ENCODE measurements around the gene KCNIP1. TPM values are rescaled to one million over a fixed set of nuclear protein-coding genes. Genes with fewer than 3 reads are reported as not detected.

Gene KCNIP1
- total RNA-seq, 8 experiments from 2014 or later: 0.80 to 35.0 (median 14.5) TPM; not detected in 2

Other genes starting within 250 kb of the KCNIP1 start
- gene LCP2, start 206.2 kb upstream of the KCNIP1 start, total RNA-seq: 1 to 10 TPM in 3 of 8 experiments, under 1 TPM in 4, not detected in 1; 0.25 to 3.3 (median 0.64) TPM
- 1 to 10 TPM in 1 of 8 experiments, under 1 TPM in 7; 0.04 to 2.9 (median 0.24) TPM for gene KCNMB1, start 114.7 kb upstream of the KCNIP1 start, total RNA-seq

Data from motor neuron (in vitro differentiated cells).